HepG2 (cell line): ENCODE data around the gene SRCAP. TPM values are rescaled to one million over a fixed set of nuclear protein-coding genes. Genes with fewer than 3 reads are reported as not detected.
A peak's percentile ranks its signal among the peaks of the same experiment; 100 is the strongest.

Experiments used
- ATAC-seq: fragments of 200-7000 bp; cut with Tn5 transposase; 3 replicates; pipeline ENCODE4 v1.9.1; 2020; ENCODE audit warnings: mild to moderate bottlenecking, moderate library complexity
- BruUV-seq: library from RNA; stranded (reverse); fragments of 400-500 nt; replicated peaks from 2 replicates; lab custom pipeline; 2021; lab: Mats Ljungman, UMichigan
- CTCF ChIA-PET: fragments of 300-600 bp; formaldehyde crosslinking; extraction: SDS; loops from one replicate; lab custom pipeline; 2021; ENCODE audit warnings: low total read pairs, inconsistent platforms, low intra/inter-chr PET ratio; lab: Yijun Ruan, JAX
- POLR2A ChIA-PET: fragments of 350-600 bp; sonication (Branson Sonifier 250); formaldehyde crosslinking; loops from one replicate; lab custom pipeline; 2020; ENCODE audit warnings: antibody characterized with exemption, inconsistent platforms; lab: Yijun Ruan, JAX
- DNase-seq: peaks from one replicate; pipeline ENCODE4 v3.0.0-alpha.2; 2015; ENCODE audit warnings: low spot score
- FAIRE-seq: peaks from 3 replicates; lab custom pipeline; 2011; peaks lifted over from hg19 to GRCh38; lab: Jason Lieb, UNC
- H2AFZ ChIP-seq: one replicate; pipeline ENCODE4 v1.6.1; 2011; ENCODE audit warnings: low read length, inconsistent platforms
- H3K27ac ChIP-seq: fragments of 300-600 bp; 3 replicates; pipeline ENCODE4 v1.8.0; 2011; ENCODE audit warnings: mixed run types, mild to moderate bottlenecking, mixed read lengths, low read length, inconsistent platforms; ENCODE audit not compliant: insufficient read depth; ENCODE audit errors: extremely low read length
- H3K27me3 ChIP-seq, 2 experiments: fragments of 200-600 bp in 1 of 2; 2 replicates in 1 of 2; 3 replicates in 1 of 2; pipeline versions ENCODE4 v1.6.0 to v1.8.0; 2011; ENCODE audit warnings: low read length in 2 of 2, mild to moderate bottlenecking in 2 of 2, moderate library complexity in 2 of 2, inconsistent platforms in 1 of 2; ENCODE audit not compliant: insufficient read depth in 2 of 2, control insufficient read depth in 1 of 2
- H3K36me3 ChIP-seq, 2 experiments: fragments of 200-600 bp in 1 of 2; replicated peaks in 1 of 2; 2 replicates in 1 of 2; 3 replicates in 1 of 2; pipeline versions ENCODE4 v1.5.1 to v1.8.0; 2011; ENCODE audit warnings: low read length in 2 of 2, inconsistent platforms in 1 of 2; ENCODE audit not compliant: insufficient read depth in 2 of 2, control insufficient read depth in 1 of 2
- H3K4me1 ChIP-seq: 2 replicates; pipeline ENCODE4 v1.5.1; 2012; ENCODE audit warnings: low read length, inconsistent platforms; ENCODE audit not compliant: insufficient read depth
- H3K4me2 ChIP-seq: 2 replicates; pipeline ENCODE4 v1.6.0; 2011; ENCODE audit warnings: low read depth, low read length, inconsistent platforms
- H3K4me3 ChIP-seq, 3 experiments: fragments of 200-600 bp in 1 of 3; sonication (generic), shearing (Covaris generic) in 1 of 3; replicated peaks in 1 of 3; 2 replicates each; pipeline ENCODE4 v1.5.1; 2011 to 2016; ENCODE audit warnings: low read length in 3 of 3, inconsistent platforms in 2 of 3, low read depth in 2 of 3, mild to moderate bottlenecking in 2 of 3, control low read depth in 1 of 3, mixed read lengths in 1 of 3; ENCODE audit not compliant: insufficient read depth in 1 of 3
- H3K79me2 ChIP-seq: one replicate; pipeline ENCODE4 v1.6.1; 2011; ENCODE audit warnings: low read length, inconsistent platforms; ENCODE audit not compliant: insufficient read depth
- H3K9ac ChIP-seq: 2 replicates; pipeline ENCODE4 v1.6.0; 2011; ENCODE audit warnings: mild to moderate bottlenecking, low read depth, low read length, inconsistent platforms; ENCODE audit not compliant: insufficient read depth
- H3K9me3 ChIP-seq: 2 replicates; pipeline ENCODE4 v1.5.1; 2012; ENCODE audit warnings: mild to moderate bottlenecking, low read length
- H4K20me1 ChIP-seq: 2 replicates; pipeline ENCODE4 v1.6.0; 2011; ENCODE audit warnings: inconsistent platforms, mild to moderate bottlenecking, low read length, moderate library complexity; ENCODE audit not compliant: insufficient read depth
- AGO2 ChIP-seq: fragments of 200-400 bp; formaldehyde crosslinking; optimal IDR thresholded peaks from 2 replicates; pipeline ENCODE3; 2017; ENCODE audit warnings: mild to moderate bottlenecking, low read depth, low read length, moderate library complexity
- DMAP1 ChIP-seq: IDR thresholded peaks from 2 replicates; pipeline ENCODE4 v1.6.1; 2016
- HNF4A ChIP-seq: sonication (generic); formaldehyde crosslinking; IDR thresholded peaks from 2 replicates; pipeline ENCODE4 v1.4.0; 2020; ENCODE audit warnings: missing genetic modification reagents
- RBFOX2 ChIP-seq: fragments of 200-400 bp; formaldehyde crosslinking; IDR thresholded peaks from 2 replicates; pipeline ENCODE4 v1.6.1; 2017; ENCODE audit warnings: low read depth, mild to moderate bottlenecking, low read length
- RORA ChIP-seq: sonication (generic); formaldehyde crosslinking; IDR thresholded peaks from 2 replicates; pipeline ENCODE4 v1.5.0; 2020; ENCODE audit warnings: mild to moderate bottlenecking, missing genetic modification reagents, moderate library complexity
- SP140L ChIP-seq: sonication (generic); formaldehyde crosslinking; IDR thresholded peaks from 2 replicates; pipeline ENCODE4 v1.4.0; 2020; ENCODE audit warnings: missing genetic modification reagents, borderline replicate concordance
- ZMYM4 ChIP-seq: sonication (generic); formaldehyde crosslinking; IDR thresholded peaks from 2 replicates; pipeline ENCODE4 v1.8.1; 2023; ENCODE audit warnings: mild to moderate bottlenecking, missing genetic modification reagents
- ZNF121 ChIP-seq: sonication (generic); formaldehyde crosslinking; IDR thresholded peaks from 2 replicates; pipeline ENCODE4 v1.5.0; 2020; ENCODE audit warnings: mild to moderate bottlenecking, missing genetic modification reagents
- ZNF264 ChIP-seq: sonication (generic); formaldehyde crosslinking; IDR thresholded peaks from 2 replicates; pipeline ENCODE4 v1.4.0; 2020; ENCODE audit warnings: missing genetic modification reagents
- ZNF331 ChIP-seq: sonication (generic); formaldehyde crosslinking; IDR thresholded peaks from 2 replicates; pipeline ENCODE4 v1.4.0; 2020; ENCODE audit warnings: missing genetic modification reagents
- ZNF33A ChIP-seq: sonication (generic); formaldehyde crosslinking; IDR thresholded peaks from 2 replicates; pipeline ENCODE4 v1.5.1; 2020; ENCODE audit warnings: missing genetic modification reagents, mild to moderate bottlenecking, moderate library complexity, borderline replicate concordance
- ZNF572 ChIP-seq: sonication (generic); formaldehyde crosslinking; IDR thresholded peaks from 2 replicates; pipeline ENCODE4 v1.5.1; 2020; ENCODE audit warnings: mild to moderate bottlenecking, missing genetic modification reagents
- WGBS: methylation state at CpG from one replicate; pipeline ENCODE4 v1.1.6; 2017; ENCODE audit warnings: low lambda C conversion rate; 5-methylcytosine and 5-hydroxymethylcytosine counted together
- in situ Hi-C: cut with HindIII; loops from 2 replicates; pipeline ENCODE4 v1.10.0; 2017; ENCODE audit warnings: low pct_unique_long_range_greater_than_20kb; ENCODE audit not compliant: extremely low pct_ligation_motif_present
- intact Hi-C: fragments of 100-400 bp; cut with micrococcal nuclease; formaldehyde crosslinking; loops from one replicate; pipeline ENCODE4 v1.10.0; 2022; ENCODE audit not compliant: unreplicated experiment
- polyA plus RNA-seq, 8 experiments: library from polyadenylated mRNA; depleted of rRNA in 3 of 8; stranded (reverse) in 7 of 8; unstranded in 1 of 8; fragments of >200 nt; fragmentation: Illumina TruSeq in 4 of 8; extraction: Trizol in 4 of 8; gene quantifications; 2 replicates each; pipeline versions ENCODE4 v1.2.1 to v1.2.3, GENCODE V29; 2011 to 2016; ENCODE audit warnings: low read depth in 4 of 8, missing spikeins in 1 of 8, mixed read lengths in 1 of 8; ENCODE audit not compliant: insufficient read depth in 1 of 8
- total RNA-seq, 5 experiments: library from RNA; depleted of rRNA; stranded (reverse); fragments of >200 nt; fragmentation: Illumina TruSeq; extraction: Trizol; gene quantifications; 2 replicates each; pipeline ENCODE4 v1.2.3, GENCODE V29; 2016; ENCODE audit warnings: low read depth in 1 of 5
- TF ChIP-seq, protein P1 (sequence below): IDR thresholded peaks from 2 replicates; pipeline ENCODE4 v1.6.1; 2016; ENCODE audit warnings: missing compliant biosample characterization, missing genetic modification reagents, borderline replicate concordance

Gene SRCAP
- total and polyA plus RNA-seq, 2 of the 13 experiments (the other 11 are each of a cell fraction or from before 2014, with no cell fraction given): 4.9 to 9.0 TPM

- ATAC-seq: no peak
- no peak for FAIRE-seq
- in situ Hi-C loops: no loop called here
- Histone ChIP-seq H3K9ac (no peak overlapping the region), H3K36me3 (peaks cover 68 to 96% of the 10 kb centered on the region in 2 experiments), H3K27me3 (no peaks in the 10 kb centered on the region), H2AFZ (no peak overlapping the region), H3K4me2 (no peak overlapping the region), H3K27ac (no peak overlapping the region), H4K20me1 (no peaks in the 10 kb centered on the region), H3K4me1 (peaks cover 2% of the 10 kb centered on the region), H3K79me2 (no peaks in the 10 kb centered on the region), H3K9me3 (no peaks in the 10 kb centered on the region), H3K4me3 (no peak overlapping the region)
- no peak for DNase-seq
- POLR2A ChIA-PET: interaction anchor here (0.6 to 4.3 kb wide), 4 partner anchors 22 to 111 kb away, joined by 3 to 18 read pairs (median 3); partner anchors contain the start of gene PHKG2
- intact Hi-C loops: no loop called here
- no TSS peak for BruUV-seq
- TF ChIP-seq ZNF33A (CRISPR knock-in tag): no peak
- TF ChIP-seq ZNF121 (CRISPR knock-in tag): peak; percentile 63; the same call in 1 of the 2 replicates
- 0 out of 2 replicates have a peak, but pooled peaks have one; percentile 29 for TF ChIP-seq ZNF572 (CRISPR knock-in tag)
- WGBS: over 99% methylated on average over 17 of the region's 17 CpGs
- CTCF ChIA-PET: no interaction called here
Measured at GRCh38 chr16:30769379-30770089, 70.6 kb downstream of the SRCAP start.

DNA sequence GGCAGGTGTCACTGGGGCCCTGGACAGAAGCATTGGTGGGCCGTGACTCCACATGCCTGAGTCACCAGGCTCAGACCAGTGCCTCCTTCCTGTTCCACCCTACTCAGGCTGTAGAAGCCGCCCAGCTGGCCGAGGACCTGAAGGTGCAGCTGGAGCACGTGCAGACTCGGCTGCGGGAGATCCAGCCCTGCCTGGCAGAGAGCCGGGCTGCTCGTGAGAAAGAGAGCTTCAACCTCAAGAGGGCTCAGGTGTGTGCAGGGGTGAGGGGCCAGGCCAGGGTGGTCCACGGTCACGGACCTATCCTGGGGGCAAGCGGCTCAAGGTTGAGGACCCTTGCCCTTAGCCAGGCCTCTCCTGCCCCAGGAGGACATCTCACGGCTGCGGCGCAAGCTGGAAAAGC, 72.8 kb downstream of the SRCAP start:
- POLR2A ChIA-PET: interaction anchor here (4.3 kb wide), 1 partner anchor 24 kb away, joined by 18 read pairs; the partner anchor contains the start of gene PHKG2
- no peak overlapping the region for H3K9ac ChIP-seq
- no peak overlapping the region for H3K4me3 ChIP-seq
- H2AFZ ChIP-seq: no peak overlapping the region
- peaks cover 16% of the 10 kb centered on the region for H3K4me1 ChIP-seq
- peaks cover 47 to 77% of the 10 kb centered on the region in 2 experiments for H3K36me3 ChIP-seq
- 98% methylated on average over 12 of the region's 14 CpGs for WGBS
- in situ Hi-C loops: no loop called here
- BruUV-seq: no TSS peak
- H3K27ac ChIP-seq: no peak overlapping the region
- intact Hi-C loops: no loop called here
- no peak for DNase-seq
- H4K20me1 ChIP-seq: no peaks in the 10 kb centered on the region
- H3K79me2 ChIP-seq: peaks cover 6% of the 10 kb centered on the region
- no peak for FAIRE-seq
- H3K27me3 ChIP-seq: no peaks in the 10 kb centered on the region; a peak in 1 of 5 replicates
- no peaks in the 10 kb centered on the region for H3K9me3 ChIP-seq
- TF ChIP-seq ZNF331 (CRISPR knock-in tag) (no peak), RORA (no peak), ZNF264 (CRISPR knock-in tag) (no peak), DMAP1 (CRISPR knock-in tag) (no peak), ZMYM4 (no peak), RBFOX2 (peak; percentile 38; the same call in 1 of the 2 replicates), AGO2 (peak; percentile 81), SP140L (CRISPR knock-in tag) (no peak), HNF4A (no peak)
- TF ChIP-seq, protein P1, sequence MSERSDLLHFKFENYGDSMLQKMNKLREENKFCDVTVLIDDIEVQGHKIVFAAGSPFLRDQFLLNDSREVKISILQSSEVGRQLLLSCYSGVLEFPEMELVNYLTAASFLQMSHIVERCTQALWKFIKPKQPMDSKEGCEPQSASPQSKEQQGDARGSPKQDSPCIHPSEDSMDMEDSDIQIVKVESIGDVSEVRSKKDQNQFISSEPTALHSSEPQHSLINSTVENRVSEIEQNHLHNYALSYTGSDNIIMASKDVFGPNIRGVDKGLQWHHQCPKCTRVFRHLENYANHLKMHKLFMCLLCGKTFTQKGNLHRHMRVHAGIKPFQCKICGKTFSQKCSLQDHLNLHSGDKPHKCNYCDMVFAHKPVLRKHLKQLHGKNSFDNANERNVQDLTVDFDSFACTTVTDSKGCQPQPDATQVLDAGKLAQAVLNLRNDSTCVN (CRISPR knock-in tag): no peak
- H3K4me2 ChIP-seq: no peak overlapping the region
- CTCF ChIA-PET: no interaction called here
- no peak for ATAC-seq
